Effector memory CD8-positive, alpha-beta T cell (primary cell): ENCODE results near the gene SERPINB4.
"Not testable (repeated sequence)": the region's sequence is repeated elsewhere in the genome, so short reads cannot be mapped to it uniquely, and the experiment has no call there.

Experiments used
- ATAC-seq: fragments of 150-1000 bp; cut with Tn5 transposase; replicated peaks from 2 replicates; pipeline ENCODE4 v1.10.0; 2021; ENCODE audit warnings: mild to moderate bottlenecking, moderate library complexity
- DNase-seq, 3 experiments: peaks; one replicate each; pipeline ENCODE4 v3.0.0; 2021
- H3K27ac Mint-ChIP-seq, 2 donors: one replicate each; pipeline ENCODE4 v1.8.0; 2022; ENCODE audit warnings: mild to moderate bottlenecking in 2 of 2, mixed read lengths in 2 of 2, moderate library complexity in 2 of 2
- H3K27me3 Mint-ChIP-seq, 2 donors: one replicate each; pipeline ENCODE4 v1.8.0; 2022; ENCODE audit warnings: mixed read lengths in 2 of 2
- H3K36me3 Mint-ChIP-seq: one replicate; pipeline ENCODE4 v1.8.0; 2022; ENCODE audit warnings: mild to moderate bottlenecking, moderate library complexity, mixed read lengths; ENCODE audit not compliant: insufficient read depth
- H3K4me1 Mint-ChIP-seq, 2 donors: one replicate each; pipeline ENCODE4 v1.8.0; 2022; ENCODE audit warnings: low read depth in 2 of 2, mixed read lengths in 2 of 2
- H3K4me3 Mint-ChIP-seq, 2 donors: one replicate each; pipeline ENCODE4 v1.8.0; 2022; ENCODE audit warnings: mild to moderate bottlenecking in 2 of 2, mixed read lengths in 2 of 2, moderate library complexity in 2 of 2
- H3K9me3 Mint-ChIP-seq, 2 donors: one replicate each; pipeline ENCODE4 v1.8.0; 2022; ENCODE audit warnings: mixed read lengths in 2 of 2

SERPINB4 gene

DNA sequence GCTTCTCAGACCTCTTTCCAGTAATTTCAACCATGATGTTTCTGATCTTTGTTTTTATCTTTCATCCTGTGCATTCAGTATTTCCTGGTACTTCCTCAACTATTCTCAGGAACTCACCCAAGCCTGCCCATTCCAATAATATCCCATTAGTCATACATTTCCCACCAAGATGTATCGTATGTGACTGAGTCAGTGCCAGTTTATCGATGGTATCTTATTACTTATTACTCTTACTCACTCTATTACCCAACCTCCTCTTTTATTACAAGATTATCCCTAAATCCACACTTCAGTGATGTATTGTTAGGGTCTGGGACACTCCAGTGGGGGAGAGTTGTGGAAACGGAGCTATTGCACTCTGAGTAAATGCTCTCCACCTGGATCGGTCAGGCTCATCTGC lies 14.9 kb upstream of the SERPINB4 start:
- not testable (repeated sequence) for H3K4me3 Mint-ChIP-seq, H3K4me1 Mint-ChIP-seq, H3K27ac Mint-ChIP-seq, H3K27me3 Mint-ChIP-seq, ATAC-seq, DNase-seq, H3K9me3 Mint-ChIP-seq, H3K36me3 Mint-ChIP-seq

DNA sequence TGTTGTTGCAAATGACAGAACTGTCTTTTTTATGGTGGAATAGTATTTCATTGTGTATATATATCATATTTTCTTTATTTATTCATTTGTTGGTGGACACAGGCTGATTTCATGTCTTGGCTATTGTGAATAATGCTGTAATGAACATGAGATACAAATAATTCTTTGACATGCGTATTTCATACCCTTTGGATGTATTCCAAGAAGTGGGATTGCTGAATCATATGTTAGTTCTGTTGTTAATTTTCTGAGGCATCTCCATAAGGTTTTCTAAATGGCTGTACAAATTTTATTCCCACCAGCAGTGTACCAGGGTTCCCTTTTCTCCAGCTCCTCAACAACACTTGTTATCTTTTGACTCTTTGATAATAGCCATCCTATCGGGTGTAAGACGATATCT lies 6.2 kb upstream of the SERPINB4 start:
- H3K27me3 Mint-ChIP-seq, result peaks cover 0 to 20% of the 10 kb centered on the region in 2 donors
- not testable (repeated sequence) for H3K4me3 Mint-ChIP-seq, ATAC-seq, H3K4me1 Mint-ChIP-seq, H3K9me3 Mint-ChIP-seq, H3K36me3 Mint-ChIP-seq, DNase-seq, H3K27ac Mint-ChIP-seq

DNA sequence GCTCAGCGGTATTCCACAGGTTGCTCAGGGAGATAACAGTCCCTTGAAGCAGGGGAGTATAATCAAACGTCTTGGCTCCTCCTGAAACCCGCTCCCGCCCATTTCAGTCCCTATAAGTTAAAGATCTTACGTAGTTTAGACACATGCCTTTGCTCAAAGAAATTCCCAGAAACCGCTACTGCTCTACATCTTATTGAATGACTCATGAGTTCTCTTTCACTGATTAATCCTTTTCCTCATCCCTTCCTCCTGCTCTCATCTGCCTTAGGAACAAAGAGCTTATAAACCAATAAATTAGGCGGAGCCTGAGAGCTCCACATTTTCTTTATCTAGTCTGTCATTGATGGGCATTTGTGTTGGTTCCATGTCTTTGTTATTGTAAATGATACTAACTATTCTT lies 4.2 kb upstream of the SERPINB4 start:
- ATAC-seq (no peak), DNase-seq (no peak)
- H3K9me3 Mint-ChIP-seq, result no peaks in the 10 kb centered on the region

DNA sequence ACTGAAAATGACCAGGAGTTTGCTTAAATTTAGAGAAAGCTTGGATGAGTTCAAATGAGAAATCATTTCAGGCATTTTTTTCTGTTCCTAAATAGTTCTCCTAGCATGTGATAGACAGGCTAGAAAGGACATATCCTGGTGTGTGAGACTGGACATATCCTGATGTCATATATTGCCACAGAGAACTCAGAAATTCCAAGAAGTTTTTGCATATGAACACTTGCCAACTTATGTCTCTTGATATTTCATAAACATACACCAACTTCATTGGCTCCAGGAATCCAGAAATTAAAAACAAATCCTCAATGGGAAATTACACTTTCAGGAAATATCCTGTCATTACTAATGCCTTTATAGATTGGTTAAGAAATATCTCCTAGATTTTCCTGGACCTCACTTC lies 2.9 kb upstream of the SERPINB4 start:
- no peak overlapping the region for H3K4me3 Mint-ChIP-seq
- H3K9me3 Mint-ChIP-seq, result no peaks in the 10 kb centered on the region
- no peaks in the 10 kb centered on the region for H3K4me1 Mint-ChIP-seq
- H3K27ac Mint-ChIP-seq, result no peak overlapping the region
- H3K27me3 Mint-ChIP-seq, result peaks cover 0 to 20% of the 10 kb centered on the region in 2 donors
- no peaks in the 10 kb centered on the region for H3K36me3 Mint-ChIP-seq
- ATAC-seq (no peak), DNase-seq (no peak)

More for the DNA sequence above, 4.2 kb upstream of the SERPINB4 start:
- no peak overlapping the region for H3K4me3 Mint-ChIP-seq
- no peaks in the 10 kb centered on the region for H3K36me3 Mint-ChIP-seq
- H3K27ac Mint-ChIP-seq, result no peak overlapping the region
- H3K4me1 Mint-ChIP-seq, result no peaks in the 10 kb centered on the region
- H3K27me3 Mint-ChIP-seq, result peaks cover 0 to 20% of the 10 kb centered on the region in 2 donors

DNA sequence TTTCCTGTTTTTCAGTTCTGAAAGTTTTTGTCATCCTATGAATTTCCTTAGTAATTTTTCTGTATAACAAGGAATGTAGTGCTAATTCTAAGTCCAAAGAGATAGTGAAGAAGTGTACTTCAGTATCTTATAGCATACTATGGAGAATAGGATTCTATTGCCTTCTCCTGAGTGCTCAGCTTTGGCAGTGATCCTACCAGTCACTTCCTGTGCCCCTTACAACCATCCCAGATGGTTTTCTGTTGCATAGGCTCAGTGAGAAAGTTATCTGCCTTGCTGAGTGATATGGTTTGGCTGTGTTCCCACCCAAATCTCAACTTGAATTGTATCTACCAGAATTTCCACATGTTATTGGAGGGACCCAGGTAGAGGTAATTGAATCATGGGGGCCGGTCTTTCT lies 638 bp upstream of the SERPINB4 start:
- not testable (repeated sequence) for DNase-seq, H3K4me1 Mint-ChIP-seq, H3K36me3 Mint-ChIP-seq, ATAC-seq, H3K4me3 Mint-ChIP-seq, H3K9me3 Mint-ChIP-seq, H3K27ac Mint-ChIP-seq
- H3K27me3 Mint-ChIP-seq, result peaks cover 0 to 20% of the 10 kb centered on the region in 2 donors

DNA sequence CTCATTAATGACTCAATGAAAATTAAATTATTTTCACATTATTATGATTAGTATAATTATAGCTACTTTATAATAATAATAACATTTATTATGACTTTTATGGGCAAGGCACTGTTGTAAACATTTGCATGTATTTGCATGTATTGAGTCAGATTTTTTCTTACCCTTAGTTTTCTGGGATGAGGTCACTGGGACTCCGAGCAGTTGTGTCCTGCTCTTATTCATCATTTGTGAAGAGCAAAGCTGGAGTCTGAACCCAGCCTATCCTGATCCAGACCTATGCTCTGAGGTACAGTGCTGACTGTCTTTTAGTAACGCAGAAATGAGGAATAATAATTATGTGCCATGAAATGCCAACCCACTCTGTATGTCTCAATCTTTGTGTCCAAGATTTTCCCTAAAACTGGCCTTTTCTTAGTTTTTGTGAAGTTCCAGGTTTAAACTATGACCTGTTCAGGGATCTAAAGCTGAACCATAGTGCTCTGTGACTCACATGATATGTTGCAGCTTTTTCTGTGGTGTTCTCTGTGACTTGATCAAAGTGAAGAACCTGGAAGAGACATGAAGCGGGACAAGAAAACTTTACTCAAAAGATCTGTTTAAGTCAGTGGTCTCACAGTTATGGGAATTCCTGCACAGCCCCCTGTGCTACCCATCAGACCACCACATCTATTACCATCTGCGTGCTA lies 1.2 kb downstream of the SERPINB4 start:
- not testable (repeated sequence) for H3K27ac Mint-ChIP-seq, ATAC-seq

DNA sequence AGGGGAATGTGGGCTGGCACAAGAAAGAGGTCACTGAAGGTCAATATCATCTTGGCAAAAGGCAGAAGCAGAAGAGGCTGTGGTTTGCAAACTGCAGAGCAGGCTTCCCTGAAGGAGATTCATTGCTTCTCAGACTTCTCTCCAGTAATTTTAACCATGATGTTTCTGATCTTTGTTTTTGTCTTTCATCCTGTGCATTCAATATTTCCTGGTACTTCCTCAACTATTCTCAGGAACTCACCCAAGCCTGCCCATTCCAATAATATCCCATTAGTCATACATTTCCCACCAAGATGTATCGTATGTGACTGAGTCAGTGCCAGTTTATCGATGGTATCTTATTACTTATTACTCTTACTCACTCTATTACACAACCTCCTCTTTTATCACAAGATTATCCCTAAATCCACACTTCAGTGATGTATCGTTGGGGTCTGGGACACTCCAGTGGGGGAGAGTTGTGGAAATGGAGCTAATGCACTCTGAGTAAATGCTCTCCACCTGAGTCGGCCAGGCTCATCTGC lies 2.8 kb downstream of the SERPINB4 start:
- H3K4me3 Mint-ChIP-seq, H3K27me3 Mint-ChIP-seq, ATAC-seq, H3K9me3 Mint-ChIP-seq, DNase-seq, H3K36me3 Mint-ChIP-seq, H3K4me1 Mint-ChIP-seq, H3K27ac Mint-ChIP-seq: not testable (repeated sequence)

More for the DNA sequence above, 1.2 kb downstream of the SERPINB4 start:
- H3K27me3 Mint-ChIP-seq, result peaks cover 0 to 12% of the 10 kb centered on the region in 2 donors
- DNase-seq, H3K4me3 Mint-ChIP-seq, H3K9me3 Mint-ChIP-seq, H3K36me3 Mint-ChIP-seq, H3K4me1 Mint-ChIP-seq: not testable (repeated sequence)

DNA sequence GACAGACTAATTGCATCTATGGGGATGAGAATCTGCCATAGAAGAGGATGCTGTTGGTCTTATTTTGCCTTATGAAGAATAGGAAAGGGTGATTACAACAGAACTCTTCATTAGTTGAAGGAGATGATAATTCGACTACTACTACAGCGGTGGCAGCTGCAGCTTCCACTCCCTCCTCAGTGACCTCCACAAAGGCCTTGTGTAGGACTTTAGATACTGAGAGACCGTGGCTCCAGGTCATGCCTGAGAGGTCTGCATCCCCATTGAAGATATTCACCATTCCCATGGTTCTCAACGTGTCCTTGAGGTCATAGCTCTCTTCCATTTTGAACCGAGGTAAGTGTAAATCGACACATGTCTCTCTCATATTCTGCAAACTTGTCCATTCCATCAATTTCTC lies 6.4 kb downstream of the SERPINB4 start:
- no peak for ATAC-seq
- Mint-ChIP-seq H3K27ac (no peak overlapping the region), H3K4me3 (no peak overlapping the region), H3K4me1 (no peaks in the 10 kb centered on the region), H3K27me3 (no peaks in the 10 kb centered on the region), H3K9me3 (no peaks in the 10 kb centered on the region), H3K36me3 (no peaks in the 10 kb centered on the region)
- DNase-seq, result no peak

DNA sequence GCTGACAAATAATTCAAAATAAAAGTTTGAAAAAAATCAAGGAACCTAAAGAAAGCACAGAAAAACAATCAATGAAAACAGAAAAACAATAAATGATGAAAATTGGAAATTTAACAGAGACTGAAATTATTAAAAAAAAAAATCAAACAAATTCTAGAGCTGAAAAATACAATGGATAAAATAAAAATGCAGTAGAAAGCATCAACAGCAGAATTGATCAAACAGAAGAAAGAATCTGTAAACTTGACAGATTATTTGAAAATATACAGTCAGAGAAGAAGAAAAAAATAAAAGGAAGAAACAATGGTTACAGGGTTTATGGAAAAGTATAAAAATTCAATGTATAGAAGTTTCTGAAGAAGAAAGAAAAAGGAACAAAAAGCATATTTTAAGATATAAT lies 16.2 kb downstream of the SERPINB4 start:
- peaks cover 9 to 33% of the 10 kb centered on the region in 2 donors for H3K9me3 Mint-ChIP-seq
- H3K4me3 Mint-ChIP-seq, result no peak overlapping the region
- no peaks in the 10 kb centered on the region for H3K4me1 Mint-ChIP-seq
- ATAC-seq, result no peak
- no peaks in the 10 kb centered on the region for H3K36me3 Mint-ChIP-seq
- H3K27me3 Mint-ChIP-seq, result peaks cover 0 to 6% of the 10 kb centered on the region in 2 donors
- H3K27ac Mint-ChIP-seq, result no peak overlapping the region
- no peak for DNase-seq

DNA sequence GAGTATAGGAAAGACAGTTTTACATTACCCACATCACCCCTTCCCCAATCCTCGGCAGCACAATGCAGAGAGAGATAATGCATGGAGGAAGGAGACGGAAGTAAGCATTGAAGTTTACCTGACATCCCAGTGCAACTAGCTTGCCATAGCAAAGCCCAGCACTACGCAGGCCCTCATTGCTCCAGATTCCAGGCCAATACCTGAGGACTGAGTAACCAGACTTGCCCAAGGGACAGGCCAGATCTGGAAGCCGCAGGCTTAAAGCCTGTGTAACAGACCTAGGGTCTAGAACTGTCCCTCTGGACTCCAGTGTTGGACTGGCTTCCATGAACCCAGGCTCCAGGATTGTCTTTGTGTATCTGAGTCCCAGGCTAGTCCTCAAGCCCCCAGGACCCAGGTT lies 17.6 kb downstream of the SERPINB4 start:
- H3K27ac Mint-ChIP-seq, result no peak overlapping the region
- H3K27me3 Mint-ChIP-seq, result peaks cover 0 to 5% of the 10 kb centered on the region in 2 donors
- H3K9me3 Mint-ChIP-seq, result peaks cover 7 to 29% of the 10 kb centered on the region in 2 donors
- H3K36me3 Mint-ChIP-seq, result no peaks in the 10 kb centered on the region
- H3K4me3 Mint-ChIP-seq, result no peak overlapping the region
- ATAC-seq (no peak), DNase-seq (no peak)
- no peaks in the 10 kb centered on the region for H3K4me1 Mint-ChIP-seq

DNA sequence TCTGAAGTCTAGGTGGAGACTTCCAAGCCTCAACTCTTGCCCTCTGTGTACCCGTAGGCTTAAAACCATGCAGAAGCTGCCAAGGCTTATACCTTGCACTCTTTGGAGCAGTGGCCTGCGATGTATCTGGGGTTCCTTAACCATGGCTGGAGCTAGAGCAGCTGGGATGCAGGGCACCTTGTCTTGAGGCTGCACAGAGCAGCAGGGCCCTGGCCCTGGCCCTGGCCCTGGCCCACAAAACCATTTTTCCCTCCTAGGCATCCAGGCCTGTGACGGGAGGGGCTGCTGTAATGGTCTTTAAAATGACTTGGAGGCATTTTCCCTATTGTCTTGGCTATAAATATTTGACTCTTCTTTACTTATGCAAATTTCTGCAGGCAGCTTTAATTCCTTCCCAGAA lies 19.2 kb downstream of the SERPINB4 start:
- ATAC-seq (no peak), DNase-seq (no peak)
- peaks cover 5 to 29% of the 10 kb centered on the region in 2 donors for H3K9me3 Mint-ChIP-seq
- no peaks in the 10 kb centered on the region for H3K36me3 Mint-ChIP-seq
- no peaks in the 10 kb centered on the region for H3K27me3 Mint-ChIP-seq
- H3K4me3 Mint-ChIP-seq, result no peak overlapping the region
- no peak overlapping the region for H3K27ac Mint-ChIP-seq
- H3K4me1 Mint-ChIP-seq, result no peaks in the 10 kb centered on the region

DNA sequence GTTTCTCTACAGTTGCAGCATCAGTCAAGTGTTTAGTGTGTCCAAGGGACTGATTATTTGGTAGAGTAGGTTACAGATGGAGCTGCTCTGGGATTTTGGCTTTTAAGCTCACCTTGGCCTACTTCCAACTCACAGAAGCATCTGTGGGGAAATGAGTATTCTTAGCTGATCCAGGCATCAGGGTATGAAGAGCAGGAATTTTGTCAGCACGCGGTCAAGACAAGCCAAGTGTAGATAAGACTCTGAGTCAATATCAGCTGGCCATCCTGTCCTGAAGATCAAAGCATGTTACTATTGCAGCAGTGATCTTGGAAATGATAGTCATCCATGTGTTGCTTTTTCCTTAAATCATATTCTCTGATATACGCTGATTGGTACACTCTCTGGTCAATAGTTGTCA lies 24.4 kb downstream of the SERPINB4 start:
- H3K4me1 Mint-ChIP-seq, result no peaks in the 10 kb centered on the region
- H3K9me3 Mint-ChIP-seq, result no peaks in the 10 kb centered on the region
- ATAC-seq, result no peak
- H3K27ac Mint-ChIP-seq, result no peak overlapping the region
- H3K36me3 Mint-ChIP-seq, result no peaks in the 10 kb centered on the region
- no peak overlapping the region for H3K4me3 Mint-ChIP-seq
- H3K27me3 Mint-ChIP-seq, result no peaks in the 10 kb centered on the region
- DNase-seq, result no peak

DNA sequence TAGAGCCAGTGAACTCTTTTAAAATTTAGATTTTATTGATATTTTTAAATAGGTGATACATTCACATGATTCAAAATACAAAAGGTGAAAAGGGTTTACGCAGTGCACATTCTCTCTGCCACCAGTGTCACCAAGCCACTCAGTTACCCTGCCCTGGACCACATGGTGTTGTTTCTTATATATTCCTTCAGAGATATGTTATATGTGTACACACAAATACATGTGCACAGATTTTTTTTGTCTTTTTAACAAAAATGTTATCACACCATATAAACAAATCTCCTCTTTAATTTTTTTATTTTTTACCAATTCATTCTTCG lies 26.2 kb downstream of the SERPINB4 start:
- no peaks in the 10 kb centered on the region for H3K36me3 Mint-ChIP-seq
- no peaks in the 10 kb centered on the region for H3K9me3 Mint-ChIP-seq

DNA sequence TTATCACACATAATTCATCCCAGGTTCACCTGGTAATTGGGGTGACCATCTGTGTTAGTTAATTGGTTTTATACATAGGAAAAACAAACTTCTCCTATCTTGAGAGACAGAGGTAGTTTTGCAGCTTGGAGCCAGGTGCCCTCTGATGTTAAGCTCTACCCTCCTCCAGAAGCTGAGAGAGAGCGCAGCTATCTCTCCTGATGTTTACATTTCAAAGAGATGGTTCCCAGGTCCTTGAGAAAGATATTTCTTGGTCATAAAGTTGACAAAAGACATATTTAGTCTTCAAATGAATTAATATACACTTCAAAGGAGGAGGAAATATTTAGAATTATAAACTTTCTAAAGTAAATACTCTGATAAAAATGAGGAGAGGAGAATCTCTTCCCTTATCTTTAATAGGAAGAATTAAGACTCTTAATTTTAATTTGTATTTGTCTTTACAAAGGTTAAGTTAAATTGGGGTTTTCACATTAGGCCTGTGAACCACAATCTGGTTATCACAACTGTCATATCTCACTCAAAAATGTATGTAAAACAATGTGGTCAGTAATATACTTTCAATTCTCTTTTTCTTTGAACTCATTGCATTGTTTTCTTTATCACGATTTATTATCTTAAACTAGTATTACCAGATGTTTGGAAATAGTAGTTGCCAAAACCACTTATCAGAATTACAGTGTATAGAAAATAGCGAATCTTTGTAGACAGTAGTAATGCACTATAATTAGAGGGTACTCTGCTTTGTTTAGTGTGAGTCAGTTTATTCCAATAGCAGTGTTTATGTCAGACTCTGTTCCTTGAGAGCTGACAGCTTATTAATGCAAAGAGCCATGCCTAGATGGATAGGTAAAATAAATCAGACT lies 26.8 kb downstream of the SERPINB4 start:
- no peaks in the 10 kb centered on the region for H3K36me3 Mint-ChIP-seq
- no peaks in the 10 kb centered on the region for H3K9me3 Mint-ChIP-seq
- H3K27ac Mint-ChIP-seq, result no peak overlapping the region
- ATAC-seq, result no peak
- H3K4me3 Mint-ChIP-seq, result no peak overlapping the region
- H3K4me1 Mint-ChIP-seq, result no peaks in the 10 kb centered on the region
- DNase-seq, result no peak
- H3K27me3 Mint-ChIP-seq, result peaks cover 0 to 5% of the 10 kb centered on the region in 2 donors

More for the DNA sequence above, 26.2 kb downstream of the SERPINB4 start:
- H3K4me3 Mint-ChIP-seq, result no peak overlapping the region
- no peak for ATAC-seq
- H3K4me1 Mint-ChIP-seq, result no peaks in the 10 kb centered on the region
- no peak for DNase-seq
- no peak overlapping the region for H3K27ac Mint-ChIP-seq
- peaks cover 0 to 5% of the 10 kb centered on the region in 2 donors for H3K27me3 Mint-ChIP-seq
